ENCODE results near the gene MND1. TPM values are rescaled to one million over a fixed set of nuclear protein-coding genes. Genes with fewer than 3 reads are reported as not detected.

MND1 gene
- total RNA-seq, 2 experiments from 2014 or later = 59.4 to 101 TPM

DNA sequence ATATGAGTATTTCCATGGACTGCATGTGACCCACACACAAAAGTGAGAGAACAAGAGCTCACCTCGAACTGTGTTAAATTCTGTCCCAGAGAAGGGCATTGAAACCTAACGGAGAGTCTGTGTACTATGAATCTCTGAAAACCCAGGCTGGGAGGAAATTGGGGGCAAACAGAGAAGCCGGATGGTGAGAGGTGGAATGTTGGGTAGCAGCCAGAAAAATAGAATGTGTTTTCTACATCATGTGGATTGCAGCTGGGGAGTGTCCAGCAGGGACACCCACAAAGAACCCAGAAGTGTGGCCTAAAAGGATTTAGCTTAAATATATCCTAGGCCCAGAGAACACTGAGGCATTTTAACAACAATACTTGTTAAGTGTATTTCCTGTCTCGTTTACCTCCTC lies 38.6 kb downstream of the MND1 start:
- Histone ChIP-seq H3K4me3 (ENCODE audit: low read depth, low read length, poor library complexity, severe bottlenecking) (no peak overlapping the region), H3K9me3 (ENCODE audit: low read length) (no peaks in the 10 kb centered on the region), H4K20me1 (ENCODE audit: insufficient read depth, low read length) (no peaks in the 10 kb centered on the region), H3K4me1 (ENCODE audit: insufficient read depth, low read length, poor library complexity, severe bottlenecking) (peaks cover 11% of the 10 kb centered on the region), H3K4me2 (ENCODE audit: low read length) (no peak overlapping the region), H3K36me3 (ENCODE audit: insufficient read depth, low read length) (peaks cover 71% of the 10 kb centered on the region), H3K9me2 (ENCODE audit: insufficient read depth, low read length) (no peaks in the 10 kb centered on the region), H2AFZ (ENCODE audit: low read length) (no peak overlapping the region), H3K27ac (ENCODE audit: low read depth, low read length, poor library complexity, severe bottlenecking) (no peak overlapping the region), H3K79me2 (ENCODE audit: insufficient read depth, low read depth, low read length) (no peaks in the 10 kb centered on the region)
- DNase-seq (ENCODE audit: low spot score) = no peak
- ChIA-PET CTCF (ENCODE audit: unreplicated experiment) (no interaction called here), POLR2A (interaction anchor here (0.6 to 0.7 kb wide), 2 partner anchors 10 to 11 kb away, joined by 3 to 6 read pairs; no protein-coding TSS in a partner anchor)
- TF ChIP-seq, protein P1, sequence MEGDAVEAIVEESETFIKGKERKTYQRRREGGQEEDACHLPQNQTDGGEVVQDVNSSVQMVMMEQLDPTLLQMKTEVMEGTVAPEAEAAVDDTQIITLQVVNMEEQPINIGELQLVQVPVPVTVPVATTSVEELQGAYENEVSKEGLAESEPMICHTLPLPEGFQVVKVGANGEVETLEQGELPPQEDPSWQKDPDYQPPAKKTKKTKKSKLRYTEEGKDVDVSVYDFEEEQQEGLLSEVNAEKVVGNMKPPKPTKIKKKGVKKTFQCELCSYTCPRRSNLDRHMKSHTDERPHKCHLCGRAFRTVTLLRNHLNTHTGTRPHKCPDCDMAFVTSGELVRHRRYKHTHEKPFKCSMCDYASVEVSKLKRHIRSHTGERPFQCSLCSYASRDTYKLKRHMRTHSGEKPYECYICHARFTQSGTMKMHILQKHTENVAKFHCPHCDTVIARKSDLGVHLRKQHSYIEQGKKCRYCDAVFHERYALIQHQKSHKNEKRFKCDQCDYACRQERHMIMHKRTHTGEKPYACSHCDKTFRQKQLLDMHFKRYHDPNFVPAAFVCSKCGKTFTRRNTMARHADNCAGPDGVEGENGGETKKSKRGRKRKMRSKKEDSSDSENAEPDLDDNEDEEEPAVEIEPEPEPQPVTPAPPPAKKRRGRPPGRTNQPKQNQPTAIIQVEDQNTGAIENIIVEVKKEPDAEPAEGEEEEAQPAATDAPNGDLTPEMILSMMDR (conservative IDR thresholded peaks at IDR 0.05; ENCODE audit: low read length) = no peak
- TF ChIP-seq EZH2phosphoT487 (IDR thresholded peaks at IDR 0.05; ENCODE audit: borderline replicate concordance, low read depth, low read length) = no peak
- intact Hi-C loops (cut with micrococcal nuclease; ENCODE audit: unreplicated experiment) = no loop called here
- no TSS peak for BruUV-seq (replicated peaks)

GRCh38 chr4:153384160-153384559 lies 39.7 kb downstream of the MND1 start:
- Histone ChIP-seq H3K9me2 (ENCODE audit: insufficient read depth, low read length) (no peaks in the 10 kb centered on the region), H3K27ac (ENCODE audit: low read depth, low read length, poor library complexity, severe bottlenecking) (no peak overlapping the region), H3K4me2 (ENCODE audit: low read length) (no peak overlapping the region), H3K4me1 (ENCODE audit: insufficient read depth, low read length, poor library complexity, severe bottlenecking) (peaks cover 2% of the 10 kb centered on the region), H3K79me2 (ENCODE audit: insufficient read depth, low read depth, low read length) (no peaks in the 10 kb centered on the region), H2AFZ (ENCODE audit: low read length) (no peak overlapping the region), H3K9me3 (ENCODE audit: low read length) (no peaks in the 10 kb centered on the region), H4K20me1 (ENCODE audit: insufficient read depth, low read length) (no peaks in the 10 kb centered on the region), H3K36me3 (ENCODE audit: insufficient read depth, low read length) (peaks cover 72% of the 10 kb centered on the region), H3K4me3 (ENCODE audit: low read depth, low read length, poor library complexity, severe bottlenecking) (no peak overlapping the region)
- no peak for DNase-seq (ENCODE audit: low spot score)
- CTCF ChIA-PET (ENCODE audit: unreplicated experiment) = no interaction called here
- POLR2A ChIA-PET = interaction anchor here (1.9 kb wide), 1 partner anchor 9 kb away, joined by 9 read pairs; no protein-coding TSS in a partner anchor
- BruUV-seq (replicated peaks) = no TSS peak
- TF ChIP-seq EZH2phosphoT487 (IDR thresholded peaks at IDR 0.05; ENCODE audit: borderline replicate concordance, low read depth, low read length) = no peak
- intact Hi-C loops (cut with micrococcal nuclease; ENCODE audit: unreplicated experiment) = no loop called here

- H3K4me1 ChIP-seq (ENCODE audit: insufficient read depth, low read length, poor library complexity, severe bottlenecking) = no peaks in the 10 kb centered on the region
- H3K79me2 ChIP-seq (ENCODE audit: insufficient read depth, low read depth, low read length) = no peaks in the 10 kb centered on the region
- ChIA-PET POLR2A (interaction anchor here (0.7 to 1.9 kb wide), 5 partner anchors 10 to 39 kb away, joined by 3 to 9 read pairs (median 4); no protein-coding TSS in a partner anchor), CTCF (ENCODE audit: unreplicated experiment) (no interaction called here)
- H3K27ac ChIP-seq (ENCODE audit: low read depth, low read length, poor library complexity, severe bottlenecking) = no peak overlapping the region
- TF ChIP-seq, protein P1 (conservative IDR thresholded peaks at IDR 0.05; ENCODE audit: low read length) = no peak
- no peak for TF ChIP-seq EZH2phosphoT487 (IDR thresholded peaks at IDR 0.05; ENCODE audit: borderline replicate concordance, low read depth, low read length)
- no TSS peak for BruUV-seq (replicated peaks)
- H3K36me3 ChIP-seq (ENCODE audit: insufficient read depth, low read length) = peaks cover 73% of the 10 kb centered on the region
- no peak for DNase-seq (ENCODE audit: low spot score)
- intact Hi-C loops (cut with micrococcal nuclease; ENCODE audit: unreplicated experiment) = no loop called here
- no peaks in the 10 kb centered on the region for H3K9me2 ChIP-seq (ENCODE audit: insufficient read depth, low read length)
- H2AFZ ChIP-seq (ENCODE audit: low read length) = no peak overlapping the region
- no peaks in the 10 kb centered on the region for H3K9me3 ChIP-seq (ENCODE audit: low read length)
- no peak overlapping the region for H3K4me2 ChIP-seq (ENCODE audit: low read length)
- H3K4me3 ChIP-seq (ENCODE audit: low read depth, low read length, poor library complexity, severe bottlenecking) = no peak overlapping the region
- no peaks in the 10 kb centered on the region for H4K20me1 ChIP-seq (ENCODE audit: insufficient read depth, low read length)
These were observed 41.3 kb downstream of the MND1 start for GRCh38 chr4:153385784-153386183.

Data from OCI-LY7 (cell line).